Ishikawa (cell line): ENCODE measurements around the gene C19orf73.
A peak's percentile ranks its signal among the peaks of the same experiment; 100 is the strongest.

ENCODE experiments used
- CEBPB ChIP-seq: IDR thresholded peaks from 2 replicates; pipeline ENCODE4 v1.6.1; 2012
- CREB1 ChIP-seq: IDR thresholded peaks from 2 replicates; pipeline ENCODE4 v1.6.1; 2012; ENCODE audit warnings: low read depth
- EGR1 ChIP-seq: IDR thresholded peaks from 2 replicates; pipeline ENCODE4 v1.6.1; 2012
- EP300 ChIP-seq: IDR thresholded peaks from 2 replicates; pipeline ENCODE4 v1.6.1; 2012; ENCODE audit warnings: borderline replicate concordance
- FOXM1 ChIP-seq: IDR thresholded peaks from 2 replicates; pipeline ENCODE4 v1.6.1; 2012; ENCODE audit warnings: low read depth, borderline replicate concordance
- NFIC ChIP-seq: IDR thresholded peaks from 2 replicates; pipeline ENCODE4 v1.6.1; 2012
- RAD21 ChIP-seq: IDR thresholded peaks from 2 replicates; pipeline ENCODE4 v1.6.1; 2012; ENCODE audit warnings: low read depth
- TAF1 ChIP-seq: IDR thresholded peaks from 2 replicates; pipeline ENCODE4 v1.6.1; 2012; ENCODE audit warnings: low read depth, mild to moderate bottlenecking
- TCF12 ChIP-seq: IDR thresholded peaks from 2 replicates; pipeline ENCODE4 v1.6.1; 2012; ENCODE audit warnings: low read depth
- TEAD4 ChIP-seq: IDR thresholded peaks from 2 replicates; pipeline ENCODE4 v1.6.1; 2012
- YY1 ChIP-seq: IDR thresholded peaks from 2 replicates; pipeline ENCODE4 v1.6.1; 2012; ENCODE audit warnings: low read depth
- ZBTB7A ChIP-seq: IDR thresholded peaks from 2 replicates; pipeline ENCODE4 v1.6.1; 2012; ENCODE audit warnings: low read depth
- TF ChIP-seq, protein P1 (sequence below): IDR thresholded peaks from 2 replicates; pipeline ENCODE4 v1.6.1; 2012
- TF ChIP-seq, protein P2 (sequence below): IDR thresholded peaks from 2 replicates; pipeline ENCODE4 v1.6.1; 2012; ENCODE audit warnings: low read depth, mild to moderate bottlenecking
- TF ChIP-seq, protein P3 (sequence below): IDR thresholded peaks from 2 replicates; pipeline ENCODE4 v1.6.1; 2012

C19orf73 gene

DNA sequence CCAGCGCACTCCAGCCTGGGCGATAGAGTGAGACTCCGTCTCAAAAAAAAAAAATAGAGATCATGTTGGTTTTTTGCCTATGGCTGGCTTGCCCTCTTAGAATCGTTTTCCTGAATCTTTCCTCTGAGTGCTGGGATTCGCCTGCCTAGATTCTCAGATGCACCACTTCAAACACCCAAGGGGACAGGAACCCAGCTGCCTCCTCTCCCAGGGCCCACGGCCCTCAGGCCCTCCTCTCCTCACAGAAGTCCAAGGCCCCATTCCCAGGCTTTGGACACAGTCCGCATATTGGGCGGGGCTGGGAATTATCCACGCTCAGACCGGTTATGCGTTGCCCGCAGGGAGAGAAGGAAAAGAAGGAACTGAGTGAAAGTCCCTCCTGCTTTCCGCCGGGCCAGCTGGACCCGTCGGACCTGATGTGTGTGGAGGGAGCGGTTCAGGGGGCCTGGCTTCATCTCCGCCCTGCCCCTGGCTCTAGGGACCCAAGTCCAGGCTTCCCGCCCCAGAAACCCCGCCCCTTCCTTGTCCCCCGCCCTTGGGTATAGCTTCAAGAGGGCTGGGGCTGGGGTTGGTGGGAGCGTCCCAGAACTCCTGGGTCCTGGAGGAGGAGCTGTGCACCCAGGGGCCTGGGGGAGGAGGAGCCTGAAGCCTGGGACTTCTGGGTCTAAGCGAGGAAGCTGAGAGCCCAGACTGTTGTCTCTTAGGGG, 6.2 kb upstream of the C19orf73 start:
- TF ChIP-seq EGR1 (no peak), ZBTB7A (0 out of 2 replicates have a peak, but pooled peaks have one; percentile 53), CEBPB (no peak), RAD21 (0 out of 2 replicates have a peak, but pooled peaks have one; percentile 6), EP300 (no peak), CREB1 (no peak), TAF1 (no peak), NFIC (no peak)
- TF ChIP-seq, protein P1, sequence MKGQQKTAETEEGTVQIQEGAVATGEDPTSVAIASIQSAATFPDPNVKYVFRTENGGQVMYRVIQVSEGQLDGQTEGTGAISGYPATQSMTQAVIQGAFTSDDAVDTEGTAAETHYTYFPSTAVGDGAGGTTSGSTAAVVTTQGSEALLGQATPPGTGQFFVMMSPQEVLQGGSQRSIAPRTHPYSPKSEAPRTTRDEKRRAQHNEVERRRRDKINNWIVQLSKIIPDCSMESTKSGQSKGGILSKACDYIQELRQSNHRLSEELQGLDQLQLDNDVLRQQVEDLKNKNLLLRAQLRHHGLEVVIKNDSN, result no peak

DNA sequence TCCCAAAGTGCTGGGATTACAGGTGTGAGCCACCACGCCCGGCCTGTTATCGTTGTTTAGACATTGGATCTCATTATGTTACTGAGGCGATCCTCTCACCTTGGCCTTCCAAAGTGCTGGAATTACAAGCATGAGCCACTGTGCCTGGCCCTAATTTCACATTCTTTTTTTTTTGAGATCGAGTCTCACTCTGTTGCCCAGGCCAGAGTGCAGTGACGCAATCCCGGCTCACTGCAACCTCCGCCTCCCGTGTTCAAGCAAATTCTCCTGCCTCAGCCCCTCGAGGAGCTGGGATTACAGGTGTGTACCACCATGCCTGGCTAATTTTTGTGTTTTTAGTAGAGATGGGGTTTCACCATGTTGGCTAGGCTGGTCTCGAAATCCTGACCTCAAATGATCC, 4.3 kb upstream of the C19orf73 start:
- 0 out of 2 replicates have a peak, but pooled peaks have one; percentile 13 for TF ChIP-seq CEBPB

DNA sequence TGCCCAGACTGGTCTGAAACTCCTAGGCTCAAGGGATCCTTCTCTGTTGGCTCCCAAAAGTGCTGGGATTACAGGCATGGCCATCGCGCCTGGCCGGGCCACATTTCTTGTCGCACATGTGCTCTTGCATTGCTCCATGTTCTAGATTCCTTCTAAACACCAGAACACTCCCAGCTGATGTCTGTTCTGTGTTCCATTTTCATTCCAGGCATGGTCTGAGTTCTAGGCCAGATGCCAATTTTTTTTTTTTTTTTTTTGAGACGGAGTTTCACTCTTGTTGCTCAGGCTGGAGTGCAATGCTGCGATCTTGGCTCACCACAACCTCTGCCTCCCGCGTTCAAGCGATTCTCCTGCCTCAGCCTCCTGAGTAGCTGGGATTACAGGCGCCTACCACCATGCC, 2.9 kb upstream of the C19orf73 start:
- TF ChIP-seq NFIC, result 0 out of 2 replicates have a peak, but pooled peaks have one; percentile 17

DNA sequence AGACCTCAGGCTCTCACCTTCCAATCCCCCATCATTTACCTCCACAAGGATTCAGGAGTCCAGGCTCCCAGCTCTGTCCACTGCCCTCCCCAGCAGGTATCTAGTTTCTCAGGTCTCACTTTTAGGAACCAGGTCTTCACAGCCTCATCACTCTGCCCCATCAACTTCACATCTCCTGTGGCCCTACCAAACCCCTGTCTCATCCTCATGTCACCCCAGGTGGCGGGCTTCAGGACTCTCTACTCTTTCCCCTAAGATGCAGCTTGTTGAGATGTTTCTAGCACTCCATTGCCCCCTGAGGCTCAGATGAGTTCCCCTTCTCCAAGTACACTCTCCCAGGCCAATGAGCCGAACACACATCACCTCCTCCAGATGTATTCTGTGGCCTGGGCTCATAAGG, 1.9 kb upstream of the C19orf73 start:
- TF ChIP-seq, protein P2, sequence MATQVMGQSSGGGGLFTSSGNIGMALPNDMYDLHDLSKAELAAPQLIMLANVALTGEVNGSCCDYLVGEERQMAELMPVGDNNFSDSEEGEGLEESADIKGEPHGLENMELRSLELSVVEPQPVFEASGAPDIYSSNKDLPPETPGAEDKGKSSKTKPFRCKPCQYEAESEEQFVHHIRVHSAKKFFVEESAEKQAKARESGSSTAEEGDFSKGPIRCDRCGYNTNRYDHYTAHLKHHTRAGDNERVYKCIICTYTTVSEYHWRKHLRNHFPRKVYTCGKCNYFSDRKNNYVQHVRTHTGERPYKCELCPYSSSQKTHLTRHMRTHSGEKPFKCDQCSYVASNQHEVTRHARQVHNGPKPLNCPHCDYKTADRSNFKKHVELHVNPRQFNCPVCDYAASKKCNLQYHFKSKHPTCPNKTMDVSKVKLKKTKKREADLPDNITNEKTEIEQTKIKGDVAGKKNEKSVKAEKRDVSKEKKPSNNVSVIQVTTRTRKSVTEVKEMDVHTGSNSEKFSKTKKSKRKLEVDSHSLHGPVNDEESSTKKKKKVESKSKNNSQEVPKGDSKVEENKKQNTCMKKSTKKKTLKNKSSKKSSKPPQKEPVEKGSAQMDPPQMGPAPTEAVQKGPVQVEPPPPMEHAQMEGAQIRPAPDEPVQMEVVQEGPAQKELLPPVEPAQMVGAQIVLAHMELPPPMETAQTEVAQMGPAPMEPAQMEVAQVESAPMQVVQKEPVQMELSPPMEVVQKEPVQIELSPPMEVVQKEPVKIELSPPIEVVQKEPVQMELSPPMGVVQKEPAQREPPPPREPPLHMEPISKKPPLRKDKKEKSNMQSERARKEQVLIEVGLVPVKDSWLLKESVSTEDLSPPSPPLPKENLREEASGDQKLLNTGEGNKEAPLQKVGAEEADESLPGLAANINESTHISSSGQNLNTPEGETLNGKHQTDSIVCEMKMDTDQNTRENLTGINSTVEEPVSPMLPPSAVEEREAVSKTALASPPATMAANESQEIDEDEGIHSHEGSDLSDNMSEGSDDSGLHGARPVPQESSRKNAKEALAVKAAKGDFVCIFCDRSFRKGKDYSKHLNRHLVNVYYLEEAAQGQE, result no peak
- no peak for TF ChIP-seq TCF12
- TF ChIP-seq, protein P1, result no peak
- TF ChIP-seq CREB1, result no peak
- no peak for TF ChIP-seq NFIC

DNA sequence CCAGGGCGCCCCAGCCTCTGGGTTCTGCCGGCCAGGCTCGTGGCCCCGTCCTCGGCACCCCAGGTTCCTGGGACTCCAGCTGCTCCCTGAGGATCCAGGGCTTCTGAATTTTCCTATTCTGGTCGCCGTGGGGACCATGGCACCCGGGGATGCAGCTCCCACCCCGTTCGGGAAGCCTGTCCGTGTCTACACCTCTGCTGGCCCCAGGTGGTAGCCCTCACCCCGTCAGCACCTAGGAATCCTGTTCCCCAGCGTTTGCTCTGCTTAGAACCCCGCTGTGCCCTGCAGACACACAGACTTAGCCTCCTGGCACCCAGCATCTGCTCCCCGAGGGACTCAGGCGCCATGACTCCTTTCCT, 1.4 kb upstream of the C19orf73 start:
- TF ChIP-seq CREB1, result no peak
- no peak for TF ChIP-seq NFIC
- TF ChIP-seq TCF12, result no peak
- no peak for TF ChIP-seq EGR1
- TF ChIP-seq, protein P1, result no peak
- no peak for TF ChIP-seq TAF1
- TF ChIP-seq RAD21, result no peak

DNA sequence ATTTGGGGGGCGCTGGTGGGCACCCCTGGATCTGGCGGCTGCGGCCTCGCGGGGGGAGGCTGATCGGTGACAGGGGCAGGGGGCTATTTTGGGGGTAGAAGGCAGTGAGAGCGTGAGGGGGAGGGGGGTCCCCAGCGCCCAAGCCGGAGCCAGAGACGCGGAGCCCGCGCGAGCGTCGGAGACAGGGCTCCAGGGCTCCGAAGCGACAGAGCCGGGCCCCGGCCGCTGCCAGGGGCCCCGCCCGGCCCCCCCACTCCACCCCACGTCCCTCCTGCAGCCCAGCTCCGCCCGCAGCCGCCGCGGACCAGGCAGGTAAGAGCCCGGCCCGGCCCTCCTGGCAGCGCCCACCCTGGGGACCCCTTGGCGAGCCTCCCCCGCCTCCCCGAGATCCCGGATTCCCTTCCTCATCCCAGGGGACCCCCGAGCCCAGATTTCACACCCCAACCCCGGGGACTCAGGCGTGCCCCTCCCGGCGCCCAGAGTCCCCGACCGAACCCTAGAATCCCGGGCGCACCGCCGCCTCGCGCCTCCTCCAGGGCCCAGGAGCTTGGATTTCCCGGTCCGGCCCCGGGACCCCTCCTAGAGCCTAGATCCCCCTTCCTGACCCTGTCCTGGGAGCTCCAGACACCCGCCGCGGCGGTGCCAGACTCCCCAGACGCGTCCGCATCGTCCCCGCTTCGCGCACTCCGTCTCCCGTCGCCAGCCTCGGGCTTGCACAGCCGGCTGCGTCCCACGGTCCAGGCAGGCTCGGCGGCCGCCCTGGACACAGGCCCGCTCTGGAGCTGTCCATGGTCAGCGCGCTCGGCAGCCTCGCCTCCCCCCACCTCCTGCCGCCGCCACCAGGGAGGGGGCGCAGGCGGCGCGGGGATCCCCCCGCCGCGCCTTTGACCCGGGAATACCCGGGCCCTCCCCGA, 725 bp upstream of the C19orf73 start, which contains the start of gene PPFIA3:
PPFIA3 (plus strand) TSS at position 134 of the 914 bp plus-strand sequence. CDS start 8,330 bp downstream, outside the sequence.
- TF ChIP-seq ZBTB7A (peak; percentile 64; the same call in 1 of the 2 replicates), NFIC (peak; percentile 87), FOXM1 (no peak), TEAD4 (peak; percentile 36; the same call in 1 of the 2 replicates), TAF1 (no peak), EGR1 (no peak), TCF12 (peak; percentile 52; the same call in 1 of the 2 replicates), CEBPB (no peak), EP300 (no peak), YY1 (peak; percentile 58; the same call in 1 of the 2 replicates)
- TF ChIP-seq, protein P3, sequence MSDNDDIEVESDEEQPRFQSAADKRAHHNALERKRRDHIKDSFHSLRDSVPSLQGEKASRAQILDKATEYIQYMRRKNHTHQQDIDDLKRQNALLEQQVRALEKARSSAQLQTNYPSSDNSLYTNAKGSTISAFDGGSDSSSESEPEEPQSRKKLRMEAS, result peak; percentile 90
- TF ChIP-seq, protein P2, result peak; percentile 97
- TF ChIP-seq, protein P1, result peak; percentile 39; the same call in 1 of the 2 replicates
